Right atrium auricular region (tissue), 2 donors: ENCODE measurements around the gene CCDC50. TPM values are rescaled to one million over a fixed set of nuclear protein-coding genes. Genes with fewer than 3 reads are reported as not detected.

Experiments used
- DNase-seq: peaks from one replicate; pipeline ENCODE4 v3.0.0-alpha.2; 2019; ENCODE audit warnings: low spot score
- H3K27ac ChIP-seq, 2 donors: fragments of 200-600 bp; sonication (generic); 1 replicate in 1 of 2; 2 replicates in 1 of 2; pipeline ENCODE4 v1.5.1; 2016 to 2019
- H3K27me3 ChIP-seq, 2 donors: fragments of 200-600 bp; sonication (generic); one replicate each; pipeline versions ENCODE4 v1.5.1 to v1.6.0; 2017 to 2019
- H3K36me3 ChIP-seq: fragments of 200-600 bp; sonication (generic); one replicate; pipeline ENCODE4 v1.5.1; 2016
- H3K4me1 ChIP-seq, 2 donors: fragments of 200-600 bp; sonication (generic); one replicate each; pipeline versions ENCODE4 v1.5.1 to v1.6.0; 2017 to 2019
- H3K4me3 ChIP-seq, 2 donors: fragments of 200-600 bp; sonication (generic); 1 replicate in 1 of 2; 2 replicates in 1 of 2; pipeline ENCODE4 v1.5.1; 2017 to 2019; ENCODE audit warnings: mild to moderate bottlenecking in 1 of 2, moderate library complexity in 1 of 2
- H3K9me3 ChIP-seq, 2 donors: fragments of 200-600 bp; sonication (generic); one replicate each; pipeline ENCODE4 v1.5.1; 2019
- total RNA-seq, 2 donors: library from RNA; depleted of rRNA; stranded (reverse); fragments of >200 nt; gene quantifications; one replicate each; pipeline ENCODE4 v1.1.0, GENCODE V29; 2016
- TF ChIP-seq, protein P1 (sequence below), 2 donors: fragments of 200-600 bp; sonication (generic); IDR thresholded peaks; one replicate each; pipeline ENCODE4 v1.5.1; 2019; ENCODE audit warnings: antibody characterized with exemption in 2 of 2

CCDC50 gene
- total RNA-seq, 2 donors from 2014 or later: 58.7 to 70.7 TPM

GRCh38 chr3:191321019-191321767 lies 8.0 kb upstream of the CCDC50 start:
- Histone ChIP-seq H3K9me3 (no peaks in the 10 kb centered on the region), H3K36me3 (no peaks in the 10 kb centered on the region), H3K4me1 (no peaks in the 10 kb centered on the region), H3K4me3 (no peak overlapping the region), H3K27me3 (no peaks in the 10 kb centered on the region), H3K27ac (no peak overlapping the region)
- no peak for DNase-seq
- TF ChIP-seq, protein P1, sequence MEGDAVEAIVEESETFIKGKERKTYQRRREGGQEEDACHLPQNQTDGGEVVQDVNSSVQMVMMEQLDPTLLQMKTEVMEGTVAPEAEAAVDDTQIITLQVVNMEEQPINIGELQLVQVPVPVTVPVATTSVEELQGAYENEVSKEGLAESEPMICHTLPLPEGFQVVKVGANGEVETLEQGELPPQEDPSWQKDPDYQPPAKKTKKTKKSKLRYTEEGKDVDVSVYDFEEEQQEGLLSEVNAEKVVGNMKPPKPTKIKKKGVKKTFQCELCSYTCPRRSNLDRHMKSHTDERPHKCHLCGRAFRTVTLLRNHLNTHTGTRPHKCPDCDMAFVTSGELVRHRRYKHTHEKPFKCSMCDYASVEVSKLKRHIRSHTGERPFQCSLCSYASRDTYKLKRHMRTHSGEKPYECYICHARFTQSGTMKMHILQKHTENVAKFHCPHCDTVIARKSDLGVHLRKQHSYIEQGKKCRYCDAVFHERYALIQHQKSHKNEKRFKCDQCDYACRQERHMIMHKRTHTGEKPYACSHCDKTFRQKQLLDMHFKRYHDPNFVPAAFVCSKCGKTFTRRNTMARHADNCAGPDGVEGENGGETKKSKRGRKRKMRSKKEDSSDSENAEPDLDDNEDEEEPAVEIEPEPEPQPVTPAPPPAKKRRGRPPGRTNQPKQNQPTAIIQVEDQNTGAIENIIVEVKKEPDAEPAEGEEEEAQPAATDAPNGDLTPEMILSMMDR (IDR thresholded peaks at IDR 0.05): no peak

DNA sequence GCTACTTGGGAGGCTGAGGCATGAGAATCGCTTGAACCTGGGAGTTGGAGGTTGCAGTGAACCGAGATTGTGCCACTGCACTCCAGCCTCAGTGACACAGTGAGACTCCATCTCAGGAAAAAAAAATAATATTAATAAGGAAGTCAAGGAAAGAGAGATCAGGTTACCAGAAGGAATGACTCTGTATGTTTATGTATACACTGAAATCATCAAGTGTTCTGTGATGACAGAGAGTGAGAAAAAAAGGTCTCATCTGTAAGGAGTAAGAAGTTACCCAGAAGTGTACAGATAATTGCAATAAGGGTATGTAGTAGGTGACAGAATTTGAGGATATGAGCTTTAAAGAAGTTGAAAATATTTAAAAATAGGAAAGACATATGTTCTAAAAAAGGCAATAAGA lies 4.3 kb upstream of the CCDC50 start:
- H3K4me1 ChIP-seq: peaks cover 0 to 7% of the 10 kb centered on the region in 2 donors
- H3K27me3 ChIP-seq: no peaks in the 10 kb centered on the region
- no peaks in the 10 kb centered on the region for H3K36me3 ChIP-seq
- H3K27ac ChIP-seq: no peak overlapping the region
- DNase-seq: no peak
- TF ChIP-seq, protein P1 (IDR thresholded peaks at IDR 0.05): no peak
- H3K4me3 ChIP-seq: no peak overlapping the region
- H3K9me3 ChIP-seq: no peaks in the 10 kb centered on the region

- no peak for DNase-seq
- Histone ChIP-seq H3K4me3 (no peak overlapping the region), H3K27ac (no peak overlapping the region), H3K36me3 (no peaks in the 10 kb centered on the region), H3K27me3 (no peaks in the 10 kb centered on the region), H3K9me3 (no peaks in the 10 kb centered on the region), H3K4me1 (peaks cover 0 to 26% of the 10 kb centered on the region in 2 donors)
- TF ChIP-seq, protein P1 (IDR thresholded peaks at IDR 0.05): no peak
Measured at GRCh38 chr3:191327526-191327925, 1.7 kb upstream of the CCDC50 start.

GRCh38 chr3:191328383-191328961 lies 722 bp upstream of the CCDC50 start:
- DNase-seq: no peak
- no peaks in the 10 kb centered on the region for H3K27me3 ChIP-seq
- peak overlapping the region; percentile 96 to 97 for H3K4me3 ChIP-seq
- TF ChIP-seq, protein P1 (IDR thresholded peaks at IDR 0.05): no peak
- H3K9me3 ChIP-seq: no peaks in the 10 kb centered on the region
- H3K27ac ChIP-seq: peak overlapping the region; percentile 97 to 98
- no peaks in the 10 kb centered on the region for H3K36me3 ChIP-seq
- peaks cover 0 to 35% of the 10 kb centered on the region in 2 donors for H3K4me1 ChIP-seq

- no peaks in the 10 kb centered on the region for H3K9me3 ChIP-seq
- peaks cover 0 to 46% of the 10 kb centered on the region in 2 donors for H3K4me1 ChIP-seq
- H3K36me3 ChIP-seq: no peaks in the 10 kb centered on the region
- peak within 1 kb of the TSS; percentile 96 to 97 for H3K4me3 ChIP-seq
- DNase-seq: peak; percentile 60
- no peaks in the 10 kb centered on the region for H3K27me3 ChIP-seq
- TF ChIP-seq, protein P1 (IDR thresholded peaks at IDR 0.05): no peak
- peak within 1 kb of the TSS; percentile 97 to 98 for H3K27ac ChIP-seq
Measured at GRCh38 chr3:191329654-191330529, 698 bp downstream of the CCDC50 start, which contains the start of gene UTS2B. Gene UTS2B, minus strand, starts transcription at chr3:191330526. Its CDS starts 48,337 bp downstream, at chr3:191282189.
